KG1 (cell line): ENCODE data around the gene CHMP4B.
"Not testable (repeated sequence)": the region's sequence is repeated elsewhere in the genome, so short reads cannot be mapped to it uniquely, and the experiment has no call there.

Experiments used
- DNase-seq: peaks from one replicate; lab custom pipeline; 2025; lab: John Stamatoyannopoulos, UW

The CHMP4B gene

GRCh38 chr20:33789858-33790182 is 21.3 kb upstream of the CHMP4B start:
- no peak for DNase-seq

GRCh38 chr20:33790566-33790965 is 20.6 kb upstream of the CHMP4B start:
- no peak for DNase-seq

DNA sequence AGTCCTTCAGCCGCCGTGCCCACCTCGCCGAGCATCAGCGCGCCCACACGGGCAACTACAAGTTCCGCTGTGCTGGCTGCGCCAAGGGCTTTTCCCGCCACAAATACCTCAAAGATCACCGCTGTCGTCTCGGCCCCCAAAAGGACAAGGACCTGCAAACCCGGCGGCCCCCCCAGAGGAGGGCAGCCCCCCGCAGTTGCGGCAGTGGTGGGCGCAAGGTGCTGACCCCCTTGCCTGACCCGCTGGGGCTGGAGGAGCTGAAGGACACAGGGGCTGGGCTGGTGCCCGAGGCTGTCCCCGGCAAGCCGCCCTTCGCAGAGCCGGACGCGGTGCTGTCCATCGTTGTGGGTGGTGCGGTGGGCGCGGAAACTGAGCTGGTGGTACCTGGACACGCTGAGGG is 20.1 kb upstream of the CHMP4B start:
- DNase-seq, result no peak

DNA sequence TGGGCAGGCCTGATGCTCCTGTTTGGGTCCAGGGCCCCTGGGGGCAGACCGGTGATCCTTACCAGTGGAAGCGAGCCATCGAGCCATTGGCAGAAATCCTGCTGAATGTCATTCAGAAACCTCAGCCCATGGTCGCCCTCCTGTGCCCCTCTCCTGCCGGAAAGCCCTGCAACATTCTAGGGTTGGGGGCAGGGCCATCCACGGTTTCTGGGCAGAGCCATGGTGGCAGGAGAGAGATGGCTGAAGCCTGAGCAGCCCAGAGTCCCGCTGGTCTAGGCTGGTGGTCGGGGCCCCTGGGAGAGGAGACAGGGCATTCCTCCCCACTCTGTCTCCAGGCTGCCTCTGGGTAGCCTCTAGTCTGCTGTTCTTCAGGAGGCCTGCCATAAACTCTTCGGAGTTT is 19.6 kb upstream of the CHMP4B start:
- no peak for DNase-seq

GRCh38 chr20:33791959-33792597 is 19.1 kb upstream of the CHMP4B start:
- no peak for DNase-seq

DNA sequence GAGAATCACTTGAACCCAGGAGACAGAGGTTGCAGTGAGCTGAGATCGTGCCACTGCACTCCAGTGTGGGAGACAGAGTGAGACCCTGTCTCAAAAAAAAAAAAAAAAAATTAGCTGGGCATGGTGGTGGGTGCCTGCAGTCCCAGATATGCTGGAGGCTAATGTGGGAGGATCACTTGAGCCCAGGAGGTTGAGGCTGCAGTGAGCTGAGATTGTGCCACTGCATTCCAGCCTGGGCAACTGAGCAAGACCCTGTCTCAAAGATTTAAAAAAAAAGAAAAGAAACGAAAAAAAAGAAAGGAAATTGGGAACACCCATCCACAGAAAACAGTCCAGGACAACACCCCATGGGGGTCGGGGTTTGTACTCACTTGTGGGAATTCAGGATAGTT is 18.6 kb upstream of the CHMP4B start:
- not testable (repeated sequence) for DNase-seq

DNA sequence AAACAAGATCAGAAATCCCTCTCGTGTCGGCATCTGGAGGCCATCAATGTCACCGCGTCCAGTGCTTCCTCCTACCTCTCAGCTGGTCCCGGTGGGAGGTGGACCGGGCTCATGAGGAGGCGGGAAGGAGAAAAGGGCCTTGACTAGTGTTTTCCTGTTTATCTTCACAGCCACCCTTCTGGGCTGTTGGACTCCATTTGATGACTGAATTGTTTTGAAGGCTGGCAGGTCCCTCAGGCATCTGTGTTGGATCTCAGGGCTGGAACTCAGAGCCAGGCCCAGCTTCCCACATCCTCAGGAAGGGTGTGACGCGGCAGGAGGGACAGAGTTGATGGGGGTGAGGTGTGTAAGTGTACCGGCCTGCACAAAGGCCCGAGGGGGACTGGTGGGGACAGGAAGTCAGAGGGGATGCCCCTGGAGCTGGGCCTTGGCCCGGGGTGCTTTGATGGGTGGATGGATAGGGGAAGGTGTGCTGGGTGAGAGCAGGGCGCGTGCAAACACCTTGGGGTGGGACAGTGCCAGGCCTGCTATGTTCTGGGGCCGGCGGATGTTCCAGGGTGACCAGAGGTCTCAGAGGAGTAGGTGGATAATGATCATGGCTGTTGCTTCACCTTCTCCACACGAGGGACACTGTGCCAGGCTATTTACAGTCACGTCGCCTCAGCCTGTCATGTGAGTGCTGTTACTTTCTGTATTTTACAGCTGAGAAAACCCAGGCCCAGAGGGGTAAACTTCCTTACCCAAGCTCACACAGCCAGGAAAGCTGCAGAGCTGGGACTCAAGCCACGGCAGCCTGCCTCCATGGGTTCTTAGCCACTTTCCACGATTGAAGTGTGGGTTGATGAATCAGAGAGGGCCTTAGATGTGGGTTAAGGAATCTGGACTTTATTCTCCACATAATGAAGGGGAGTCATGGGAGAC is 17.9 kb upstream of the CHMP4B start:
- no peak for DNase-seq

DNA sequence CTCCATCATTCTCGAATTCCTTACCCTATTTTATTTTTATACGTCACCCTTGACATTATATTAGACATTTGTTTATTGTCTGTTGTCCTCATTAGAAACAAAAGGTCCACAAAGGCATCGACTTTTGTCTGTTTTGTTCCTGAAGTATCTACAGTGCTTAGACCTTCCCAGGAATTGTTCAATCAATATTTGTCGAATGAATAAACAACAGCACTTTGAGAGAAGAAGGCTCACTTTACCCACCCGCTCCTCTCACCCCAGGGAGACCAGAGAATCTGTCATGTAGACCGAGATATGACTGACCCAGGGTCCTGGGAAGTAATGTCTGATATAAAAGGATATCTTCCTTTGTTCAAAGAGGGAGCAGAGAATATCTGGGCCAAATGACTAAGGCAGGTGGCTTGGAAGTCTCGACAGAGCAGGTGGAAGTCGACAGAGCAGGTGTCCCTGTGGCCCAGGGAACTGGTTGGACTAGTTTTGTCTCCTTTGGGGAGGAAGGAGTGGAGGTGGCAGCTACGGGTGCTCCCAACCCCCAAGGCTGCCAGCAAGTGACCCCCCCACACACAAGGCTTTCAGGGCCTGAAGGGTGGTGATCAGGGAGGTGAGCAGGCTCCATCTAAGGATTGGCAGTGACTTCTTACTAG is 14.8 kb upstream of the CHMP4B start:
- no peak for DNase-seq

DNA sequence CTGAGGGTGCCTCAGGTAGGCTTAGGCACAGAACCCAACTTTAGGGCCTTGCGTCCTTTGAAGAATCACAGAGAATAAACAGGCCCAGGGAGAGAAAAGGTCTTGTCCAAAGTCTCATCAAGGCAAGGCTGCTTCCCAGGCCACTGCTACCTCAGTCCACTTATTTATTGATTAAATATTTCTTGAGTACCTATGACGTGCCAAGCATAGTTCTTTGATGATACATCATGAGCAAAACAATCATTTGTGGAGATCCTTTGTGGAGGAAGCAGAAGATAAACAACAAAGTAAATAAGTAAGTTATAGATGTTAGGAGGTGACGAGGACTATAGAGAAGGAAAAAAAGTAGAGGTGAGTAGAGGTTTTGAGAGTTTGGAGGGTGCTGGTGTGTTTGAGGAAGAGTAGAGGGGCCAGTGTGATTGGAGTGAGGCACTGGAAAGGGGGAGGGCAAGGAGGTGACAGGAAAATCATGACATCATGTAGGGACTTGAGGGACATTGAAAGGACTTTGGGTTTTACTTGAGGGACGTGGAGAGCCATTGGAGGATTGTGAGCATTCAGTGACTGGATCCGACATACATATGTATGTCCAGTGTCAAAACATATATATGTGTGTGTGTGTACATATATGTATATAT is 14.1 kb upstream of the CHMP4B start:
- DNase-seq, result no peak

GRCh38 chr20:33798444-33798843 is 12.7 kb upstream of the CHMP4B start:
- DNase-seq, result no peak

- no peak for DNase-seq
Measured at GRCh38 chr20:33803921-33804337, 7.2 kb upstream of the CHMP4B start.

DNA sequence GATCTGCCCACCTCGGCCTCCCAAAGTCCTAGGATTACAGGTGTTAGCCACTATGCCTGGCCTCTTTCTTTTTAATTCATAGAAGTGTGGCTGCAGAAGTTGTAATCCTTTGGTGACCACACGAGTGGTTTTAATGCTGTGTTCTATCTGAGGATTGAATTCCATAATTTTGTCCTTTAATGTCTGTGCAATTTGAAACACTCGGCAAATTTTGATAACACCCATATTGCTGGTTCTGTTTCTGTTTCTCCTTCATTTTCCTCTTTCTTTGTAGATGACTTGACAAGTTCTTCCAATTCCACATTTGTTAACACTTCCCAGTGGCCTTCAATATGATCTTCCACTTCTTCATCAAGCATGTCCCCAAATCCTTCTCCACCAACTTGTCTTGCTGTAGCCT is 2.8 kb upstream of the CHMP4B start:
- no peak for DNase-seq

DNA sequence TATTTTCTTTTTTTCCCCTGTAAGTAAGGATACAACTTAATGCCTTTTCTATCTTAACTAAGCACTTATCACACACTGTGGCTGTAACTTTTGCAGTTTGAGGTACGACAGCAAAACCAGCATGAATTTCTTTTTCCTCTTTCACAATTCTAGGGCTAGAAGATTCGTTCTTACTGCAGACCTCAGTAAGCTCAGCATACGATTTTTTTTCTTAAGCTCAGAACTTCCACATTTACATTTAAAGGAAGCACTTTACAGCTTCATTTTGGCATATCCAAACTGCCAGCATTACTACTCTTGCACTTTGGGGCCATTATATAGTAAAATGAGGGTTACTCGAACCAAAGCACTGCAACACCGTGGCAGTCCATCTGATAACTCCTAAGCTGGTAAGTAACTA is 889 bp upstream of the CHMP4B start:
- DNase-seq, result no peak

DNA sequence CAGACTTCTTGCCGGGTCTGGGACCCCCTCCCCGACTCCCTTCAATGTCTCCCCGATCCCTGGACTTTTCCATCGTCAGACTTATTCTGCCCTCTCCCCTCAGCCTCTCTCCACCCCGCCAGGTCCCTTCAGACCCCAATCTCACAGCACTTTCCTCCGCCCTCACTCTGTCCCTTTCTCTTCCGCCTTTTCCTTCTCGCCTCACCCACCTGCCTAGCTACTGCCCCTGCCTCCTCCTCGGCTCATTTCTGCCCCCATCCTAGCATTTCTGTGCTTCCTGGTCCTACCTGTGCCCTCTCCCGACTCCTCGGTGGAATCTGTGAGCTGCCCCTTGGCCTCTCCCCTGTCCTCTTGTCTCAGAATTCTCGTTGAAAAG is 616 bp downstream of the CHMP4B start:
- DNase-seq, result no peak

GRCh38 chr20:33812152-33812849 is 1.2 kb downstream of the CHMP4B start:
- no peak for DNase-seq

- no peak for DNase-seq
Measured at GRCh38 chr20:33812908-33813462, 1.8 kb downstream of the CHMP4B start.

DNA sequence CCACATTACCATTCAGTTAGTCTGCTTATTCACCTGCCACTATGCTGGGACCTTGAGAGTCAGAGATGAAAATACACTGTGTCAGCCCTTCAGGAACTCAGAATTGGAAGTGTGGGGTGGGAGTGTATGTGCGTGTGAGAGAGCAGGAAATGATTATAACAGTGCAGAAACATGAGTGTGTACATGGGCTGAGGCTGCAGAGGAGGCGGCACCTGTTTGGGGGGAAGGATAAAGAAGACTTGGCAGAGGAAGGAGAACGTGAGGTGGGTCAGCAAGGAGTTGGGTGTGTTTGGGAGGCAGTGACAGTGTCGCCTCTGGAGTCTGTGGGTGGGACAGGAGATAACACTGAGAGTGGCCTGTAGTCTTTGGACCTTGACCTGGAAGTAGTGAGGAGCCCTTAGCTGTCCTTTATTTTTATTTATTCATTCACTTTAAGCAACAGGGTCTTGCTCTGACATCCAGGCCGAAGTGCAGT is 3.1 kb downstream of the CHMP4B start:
- DNase-seq, result no peak

GRCh38 chr20:33815671-33816070 is 4.5 kb downstream of the CHMP4B start:
- DNase-seq, result no peak

GRCh38 chr20:33816191-33816590 is 5.0 kb downstream of the CHMP4B start:
- no peak for DNase-seq

- no peak for DNase-seq
Measured at GRCh38 chr20:33817411-33817810, 6.3 kb downstream of the CHMP4B start.

GRCh38 chr20:33819456-33819855 is 8.3 kb downstream of the CHMP4B start:
- DNase-seq, result no peak

DNA sequence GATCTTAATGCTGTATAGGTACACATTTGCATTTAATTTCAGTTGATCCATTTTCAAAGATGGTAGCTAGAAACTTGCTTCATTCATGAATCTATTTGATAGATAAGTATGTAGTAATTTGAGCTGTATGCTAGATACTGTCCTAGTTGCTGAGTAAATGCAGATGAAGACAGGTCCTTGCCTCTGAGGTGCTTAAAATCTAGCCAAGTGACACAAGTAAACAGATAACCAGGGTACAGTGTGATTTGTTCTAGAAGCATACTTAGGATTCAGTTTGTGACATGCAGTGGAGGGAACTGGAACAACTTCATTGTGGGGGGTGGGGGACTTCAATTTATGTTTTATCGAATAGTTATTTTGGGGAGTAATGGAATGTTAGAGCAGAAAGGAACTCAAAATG is 9.2 kb downstream of the CHMP4B start:
- no peak for DNase-seq
